Heart left ventricle (tissue), 16 donors: ENCODE measurements around the gene FANCM. TPM values are rescaled to one million over a fixed set of nuclear protein-coding genes. Genes with fewer than 3 reads are reported as not detected.
A peak's percentile ranks its signal among the peaks of the same experiment; 100 is the strongest.

Experiments used
- ATAC-seq, 4 donors: fragments of 200-7000 bp; cut with Tn5 transposase; one replicate each; pipeline ENCODE4 v1.9.1; 2020 to 2022; ENCODE audit warnings: moderate library complexity in 4 of 4, mild to moderate bottlenecking in 3 of 4, moderate number of reproducible peaks in 1 of 4
- DNase-seq, 5 donors: peaks; one replicate each; pipeline ENCODE4 v3.0.0-alpha.2; 2020
- H3K27ac ChIP-seq, 12 donors: fragments of 200-600 bp; sonication (generic) in 4 of 12; one replicate each; pipeline versions ENCODE4 v1.5.0 to v1.8.0; 2016 to 2022; ENCODE audit warnings: mild to moderate bottlenecking in 2 of 12
- H3K27me3 ChIP-seq, 9 donors: fragments of 200-600 bp; sonication (generic) in 2 of 9; one replicate each; pipeline versions ENCODE4 v1.5.1 to v1.8.0; 2016 to 2022; ENCODE audit warnings: mild to moderate bottlenecking in 3 of 9
- H3K36me3 ChIP-seq, 9 donors: fragments of 200-600 bp; sonication (generic) in 2 of 9; one replicate each; pipeline versions ENCODE4 v1.5.0 to v1.8.0; 2018 to 2022; ENCODE audit warnings: mild to moderate bottlenecking in 2 of 9
- H3K4me1 ChIP-seq, 12 donors: fragments of 200-600 bp; sonication (generic) in 4 of 12; one replicate each; pipeline versions ENCODE4 v1.5.0 to v1.8.0; 2016 to 2022; ENCODE audit warnings: mild to moderate bottlenecking in 3 of 12
- H3K4me3 ChIP-seq, 12 donors: fragments of 200-600 bp; sonication (generic) in 4 of 12; one replicate each; pipeline versions ENCODE4 v1.5.0 to v1.8.0; 2017 to 2022; ENCODE audit warnings: mild to moderate bottlenecking in 9 of 12, moderate library complexity in 4 of 12
- H3K9me3 ChIP-seq, 12 donors: fragments of 200-600 bp; sonication (generic) in 4 of 12; one replicate each; pipeline versions ENCODE4 v1.5.0 to v1.8.0; 2016 to 2022; ENCODE audit warnings: mild to moderate bottlenecking in 1 of 12
- CTCF ChIP-seq, 12 donors: fragments of 200-600 bp; sonication (generic) in 4 of 12; IDR thresholded peaks; one replicate each; pipeline versions ENCODE4 v1.5.0 to v1.8.0; 2018 to 2022; ENCODE audit warnings: antibody characterized with exemption in 12 of 12, mild to moderate bottlenecking in 5 of 12
- POLR2A ChIP-seq, 2 donors: fragments of 450-650 bp; IDR thresholded peaks; one replicate each; pipeline ENCODE4 v1.6.1; 2017; ENCODE audit warnings: antibody characterized with exemption in 2 of 2, mild to moderate bottlenecking in 2 of 2, moderate library complexity in 2 of 2
- WGBS, 4 donors: extraction: QIAGEN DNeasy Blood & Tissue Kit in 2 of 4; methylation state at CpG; one replicate each; pipeline versions ENCODE4 v1.1.5 to v1.1.7; 2013 to 2018; 5-methylcytosine and 5-hydroxymethylcytosine counted together
- intact Hi-C, 10 donors: fragments of 100-400 bp; cut with DNase I; formaldehyde crosslinking; loops; one replicate each; pipeline versions ENCODE4 v1.11.1 to v1.14.2; 2022
- polyA plus RNA-seq, 2 donors: library from polyadenylated mRNA; stranded (reverse); fragments of 200-250 nt; gene quantifications; one replicate each; pipeline ENCODE4 v1.2.3, GENCODE V29; 2013
- total RNA-seq, 9 donors: library from RNA; depleted of rRNA in 2 of 9; stranded (reverse); fragments of >200 nt in 2 of 9; fragmentation: NEBNext Ultra II Directional in 3 of 9; extraction: Animal tissue kit (Norgen Biotek cat#: 25700) in 3 of 9; gene quantifications; one replicate each; pipeline versions ENCODE4 v1.1.0 to v1.2.4, GENCODE V29; 2016 to 2023
- donor health status: ischemic (EF 13 %, LVEDD 7.1; RV severe dilation, severe dysfunction).
- donor health status: healthy with polysubstance abuse.
- donor health status: DM: no; HTN: yes; CAD: no.
- donor health status: DM: no; HTN: no; CAD: no.
- donor health status: ischemic (EF 25% LVEDD 6.9; RV normal size, moderate dysfunction).
- donor health status: ischemic (EF 25% LVEDD 5.7; RV mildly dilated, moderate dysfunction).
- donor health status: healthy.
- donor health status: DM: yes; HTN: yes; CAD: no.
- donor health status: ischemic (EF 35%, LVEDD 5.7; RV mildly dilated, moderate dysfunction).
- donor health status: nonischemic (EF 11% LVEDD 7.7; RV severe dilation, severe dysfunction).
- donor health status: DM: yes; HTN: yes; CAD: no.
- donor health status: PGD.
- donor health status: ischemic (EF 29% LVEDD 5.4; RV normal size, mild dysfunction).
- donor health status: nonischemic (EF 23%, LVEDD 6.1; RV moderate dilation, normal function).

Gene FANCM
- total and polyA plus RNA-seq, 11 donors, result 1.4 to 4.5 (median 3.1) TPM

DNA sequence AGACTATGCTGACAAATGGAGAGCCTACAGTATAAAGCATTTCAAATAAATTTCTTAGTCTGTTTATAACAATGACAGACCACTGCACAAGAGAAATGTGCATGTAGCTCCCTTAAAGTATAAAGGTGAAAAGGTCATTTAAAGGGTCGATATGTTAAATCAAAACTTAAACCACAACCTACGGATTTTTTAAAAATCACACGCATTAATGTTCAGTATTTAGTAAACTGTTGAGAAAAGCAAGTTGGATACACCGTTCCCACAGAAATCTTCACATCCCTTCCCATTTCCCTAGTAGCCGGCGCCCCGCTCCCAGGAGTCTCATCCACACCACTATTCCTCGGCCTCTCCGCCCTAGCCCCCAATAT lies 2.1 kb upstream of the FANCM start:
- Histone ChIP-seq H3K4me3 (peak overlapping the region; percentile 60 to 91 (median 80)), H3K9me3 (no peaks in the 10 kb centered on the region), H3K4me1 (peaks cover 7 to 59% (median 41%) of the 10 kb centered on the region in 12 donors), H3K36me3 (peaks cover 0 to 15% (median 9%) of the 10 kb centered on the region in 9 donors), H3K27ac (peak overlapping the region; percentile 76 to 95 (median 90)), H3K27me3 (no peaks in the 10 kb centered on the region)
- no peak for DNase-seq
- WGBS, 4 donors, result 0 to 1% (median 1%) methylated on average over 9 of the region's 9 CpGs
- peak; percentile 0 to 21 (median 12) for ATAC-seq
- TF ChIP-seq CTCF (IDR thresholded peaks at IDR 0.05) (no peak), POLR2A (IDR thresholded peaks at IDR 0.05) (no peak)
- intact Hi-C loops, result loop anchor here (1.0 to 10.0 kb wide), 15 partner anchors 46 to 239 kb away; partner anchors contain the start of genes TOGARAM1 (in 8 of the 10), MIS18BP1 (in 6 of the 10), KLHL28 (in 4 of the 10) and PRPF39 (in 4 of the 10)

DNA sequence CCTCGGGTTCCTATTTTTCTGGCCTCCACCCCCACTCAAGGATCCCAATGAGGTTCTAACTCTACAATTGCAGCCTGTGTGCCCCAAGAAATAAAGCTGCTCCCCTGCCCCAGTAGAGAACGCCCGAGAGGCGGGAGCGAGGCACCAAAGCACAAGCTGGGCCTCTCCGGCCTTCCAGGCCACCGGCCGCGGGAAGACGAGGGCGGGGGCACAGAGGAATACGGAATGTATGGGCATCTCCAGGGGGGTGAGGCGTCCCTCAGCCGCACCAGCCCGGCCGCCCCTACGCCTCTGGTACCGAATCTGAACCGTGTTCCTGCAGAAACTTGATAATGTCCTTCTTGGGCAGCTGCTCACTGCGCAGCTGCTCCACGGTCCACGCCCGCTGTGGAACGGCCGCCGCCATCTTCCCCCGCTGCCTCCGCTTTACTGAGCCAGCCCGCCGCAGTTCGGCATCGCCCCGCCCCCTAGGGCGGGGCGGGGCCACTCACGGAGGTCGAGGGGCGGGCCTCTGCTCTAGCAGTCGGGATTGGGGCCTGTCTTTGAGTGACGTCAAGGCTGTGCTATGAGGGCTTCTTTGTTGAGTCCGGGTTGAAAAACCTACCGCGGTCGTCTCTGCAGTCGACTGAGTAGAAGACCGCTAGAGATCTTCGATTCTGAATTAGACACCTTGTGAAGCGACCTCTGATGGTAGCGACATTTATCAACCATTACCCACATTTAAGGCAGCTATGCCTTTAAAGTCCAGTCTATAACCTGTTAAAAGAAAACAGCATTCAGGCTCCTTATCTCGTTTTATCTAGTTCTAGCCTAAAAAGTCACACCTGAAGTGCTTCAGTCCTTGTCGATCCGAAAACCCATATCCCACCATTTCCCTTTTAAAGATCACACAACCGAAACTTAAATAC lies 1.4 kb upstream of the FANCM start, which contains the start of gene FKBP3:
FKBP3 (minus strand) TSS at position 431 of the 908 bp plus-strand sequence; CDS start at position 406, 25 bp downstream.
- peaks cover 7 to 55% (median 35%) of the 10 kb centered on the region in 12 donors for H3K4me1 ChIP-seq
- no peaks in the 10 kb centered on the region for H3K27me3 ChIP-seq
- intact Hi-C loops, result loop anchor here (1.0 to 10.0 kb wide), 15 partner anchors 47 to 240 kb away; partner anchors contain the start of genes TOGARAM1 (in 8 of the 10), MIS18BP1 (in 6 of the 10), KLHL28 (in 4 of the 10) and PRPF39 (in 4 of the 10)
- ATAC-seq (peak; percentile 98 to 99 (median 98)), DNase-seq (peak; percentile 96 to 98 (median 98))
- peaks cover 0 to 8% (median 3%) of the 10 kb centered on the region in 9 donors for H3K36me3 ChIP-seq
- 0 to 1% (median 0%) methylated on average over 39 to 53 of the region's 53 CpGs for WGBS, 4 donors
- peak in 4 of 12 donors; percentile 14 to 38 (median 25) for TF ChIP-seq CTCF (IDR thresholded peaks at IDR 0.05)
- TF ChIP-seq POLR2A (IDR thresholded peaks at IDR 0.05), result peak in 1 of 2 donors; percentile 83
- no peaks in the 10 kb centered on the region for H3K9me3 ChIP-seq
- peak within 1 kb of the TSS; percentile 76 to 95 (median 90) for H3K27ac ChIP-seq
- H3K4me3 ChIP-seq, result peak within 1 kb of the TSS; percentile 60 to 91 (median 80)

DNA sequence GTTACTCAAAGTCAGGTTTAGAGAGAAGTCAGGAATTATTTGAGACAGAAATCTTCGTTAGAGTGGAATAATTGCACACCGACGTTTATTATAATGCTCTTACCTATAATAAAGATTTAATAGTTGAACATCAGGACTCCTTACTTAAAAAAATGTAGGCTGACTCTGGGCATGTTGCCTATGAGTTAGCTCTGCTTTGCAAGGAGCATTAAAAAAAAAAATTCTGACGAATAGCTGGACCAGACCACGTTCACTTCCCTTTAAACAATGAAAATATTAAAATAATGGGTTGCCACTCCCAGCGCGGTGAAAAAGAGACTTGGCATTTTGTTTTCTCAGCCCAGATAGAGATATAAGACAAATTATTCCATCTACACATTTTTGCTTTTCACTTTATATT lies 574 bp upstream of the FANCM start:
- intact Hi-C loops, result loop anchor here in 9 of 10 donors (1.0 to 10.0 kb wide), 15 partner anchors 50 to 240 kb away; partner anchors contain the start of genes TOGARAM1 (in 7 of the 9), MIS18BP1 (in 5 of the 9), KLHL28 (in 4 of the 9) and PRPF39 (in 2 of the 9)
- no peaks in the 10 kb centered on the region for H3K36me3 ChIP-seq
- DNase-seq (peak in 1 of 5 donors; percentile 9), ATAC-seq (no peak)
- peak overlapping the region; percentile 76 to 95 (median 89) for H3K27ac ChIP-seq
- no peaks in the 10 kb centered on the region for H3K9me3 ChIP-seq
- TF ChIP-seq CTCF (IDR thresholded peaks at IDR 0.05) (no peak), POLR2A (IDR thresholded peaks at IDR 0.05) (no peak)
- H3K4me1 ChIP-seq, result peaks cover 7 to 48% (median 32%) of the 10 kb centered on the region in 12 donors
- H3K4me3 ChIP-seq, result peak overlapping the region; percentile 60 to 91 (median 80)
- WGBS, 4 donors, result 0 to 2% (median 1%) methylated on average over 7 of the region's 7 CpGs
- no peaks in the 10 kb centered on the region for H3K27me3 ChIP-seq
